Activated CD8-positive, alpha-beta memory T cell treated with anti-CD3 and anti-CD28 coated beads, Interleukin-2, amount 50 U/mL, for 48 hours (primary cell): Measurements from ENCODE around the gene CDC42SE2.
"Not testable (repeated sequence)": the region's sequence is repeated elsewhere in the genome, so short reads cannot be mapped to it uniquely, and the experiment has no call there.

Experiments
- DNase-seq: peaks from one replicate; pipeline ENCODE4 v3.0.0-alpha.2; 2020

CDC42SE2 gene

GRCh38 chr5:131373265-131373664 is 109.4 kb downstream of the CDC42SE2 start:
- no peak for DNase-seq

GRCh38 chr5:131375351-131375750 is 111.5 kb downstream of the CDC42SE2 start:
- no peak for DNase-seq

- DNase-seq: no peak
Observed at GRCh38 chr5:131377346-131377745, 113.5 kb downstream of the CDC42SE2 start.

- no peak for DNase-seq
Observed at GRCh38 chr5:131377785-131378325, 114.0 kb downstream of the CDC42SE2 start.

- no peak for DNase-seq
Observed at GRCh38 chr5:131378721-131379541, 115.1 kb downstream of the CDC42SE2 start.

GRCh38 chr5:131379723-131380122 is 115.9 kb downstream of the CDC42SE2 start:
- no peak for DNase-seq

- DNase-seq: not testable (repeated sequence)
Observed at GRCh38 chr5:131380238-131380637, 116.4 kb downstream of the CDC42SE2 start.

- no peak for DNase-seq
Observed at GRCh38 chr5:131381021-131381420, 117.2 kb downstream of the CDC42SE2 start.

GRCh38 chr5:131381777-131382176 is 117.9 kb downstream of the CDC42SE2 start:
- DNase-seq: no peak

- no peak for DNase-seq
Observed at GRCh38 chr5:131382407-131383395, 118.8 kb downstream of the CDC42SE2 start.

- DNase-seq: no peak
Observed at GRCh38 chr5:131384173-131384572, 120.3 kb downstream of the CDC42SE2 start.

GRCh38 chr5:131384616-131385214 is 120.9 kb downstream of the CDC42SE2 start:
- no peak for DNase-seq

GRCh38 chr5:131386124-131386523 is 122.3 kb downstream of the CDC42SE2 start:
- no peak for DNase-seq

- no peak for DNase-seq
Observed at GRCh38 chr5:131386779-131387178, 122.9 kb downstream of the CDC42SE2 start.

- DNase-seq: no peak
Observed at GRCh38 chr5:131387255-131387654, 123.4 kb downstream of the CDC42SE2 start.

GRCh38 chr5:131389096-131389868 is 125.4 kb downstream of the CDC42SE2 start:
- no peak for DNase-seq

GRCh38 chr5:131389869-131390265 is 126.0 kb downstream of the CDC42SE2 start:
- no peak for DNase-seq

- DNase-seq: no peak
Observed at GRCh38 chr5:131392466-131393095, 128.7 kb downstream of the CDC42SE2 start.

- no peak for DNase-seq
Observed at GRCh38 chr5:131393498-131393968, 129.7 kb downstream of the CDC42SE2 start.

GRCh38 chr5:131394128-131394527 is 130.3 kb downstream of the CDC42SE2 start:
- no peak for DNase-seq

GRCh38 chr5:131396015-131396414 is 132.2 kb downstream of the CDC42SE2 start:
- no peak for DNase-seq
